ENCODE measurements around the gene ABHD17C.

The ABHD17C gene

DNA sequence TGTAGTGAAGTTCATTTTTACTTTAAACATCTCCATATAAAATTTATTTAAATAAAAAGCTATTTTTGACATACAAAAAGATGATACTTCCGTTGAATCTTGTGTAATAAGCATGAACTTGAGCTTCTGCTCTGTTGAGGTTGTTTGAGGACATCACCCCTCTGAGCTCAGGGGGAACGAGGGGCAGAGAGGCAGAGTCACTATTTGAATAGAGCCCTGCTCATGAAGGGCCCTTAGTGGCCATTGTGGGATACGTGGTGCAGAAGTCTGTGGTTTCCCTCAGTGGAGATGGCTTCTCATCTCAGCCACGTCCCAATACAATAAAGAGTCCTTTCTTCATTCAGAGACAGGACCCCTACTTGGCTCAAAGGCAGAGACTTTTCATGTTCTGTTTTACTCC is 94.7 kb downstream of the ABHD17C start:
- no peak for DNase-seq

DNA sequence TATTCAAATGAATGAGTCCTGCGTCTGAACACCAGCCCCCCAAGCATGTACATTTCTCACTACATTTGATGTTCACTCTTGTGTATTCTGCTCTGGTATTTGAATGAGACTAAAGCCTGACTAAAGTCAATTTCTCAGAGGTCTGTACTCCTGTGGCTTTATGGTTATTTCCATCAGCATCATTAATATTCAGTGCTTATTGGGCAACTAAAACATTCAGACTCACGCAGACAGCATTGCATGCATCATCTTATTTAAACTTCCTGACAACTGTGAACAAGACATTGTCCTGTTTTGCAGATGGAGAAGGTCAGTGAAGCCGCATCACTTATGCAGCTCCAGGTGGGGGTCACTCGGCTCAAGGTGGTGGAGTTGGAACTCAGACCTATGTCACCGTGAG is 95.1 kb downstream of the ABHD17C start:
- DNase-seq: no peak

DNA sequence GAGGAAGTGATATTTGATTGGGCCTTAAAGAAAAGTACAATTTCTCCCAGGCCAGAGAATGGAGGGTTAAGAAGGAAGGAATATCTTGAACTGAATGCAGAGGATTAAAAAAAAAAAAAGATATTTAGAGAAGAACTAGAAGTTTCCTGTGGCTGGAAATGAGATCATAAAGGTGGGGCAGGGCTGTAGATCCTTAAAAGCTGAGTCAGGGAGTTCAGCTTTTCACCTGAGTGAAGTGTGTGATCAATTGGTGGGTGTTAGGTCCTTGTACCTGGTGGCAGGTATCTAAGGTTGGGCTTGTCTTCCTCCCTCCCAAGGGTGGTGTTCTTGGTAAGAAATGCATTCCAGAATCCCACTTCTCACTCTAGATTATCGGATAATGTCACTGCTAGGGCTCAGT is 95.9 kb downstream of the ABHD17C start:
- DNase-seq: no peak

DNA sequence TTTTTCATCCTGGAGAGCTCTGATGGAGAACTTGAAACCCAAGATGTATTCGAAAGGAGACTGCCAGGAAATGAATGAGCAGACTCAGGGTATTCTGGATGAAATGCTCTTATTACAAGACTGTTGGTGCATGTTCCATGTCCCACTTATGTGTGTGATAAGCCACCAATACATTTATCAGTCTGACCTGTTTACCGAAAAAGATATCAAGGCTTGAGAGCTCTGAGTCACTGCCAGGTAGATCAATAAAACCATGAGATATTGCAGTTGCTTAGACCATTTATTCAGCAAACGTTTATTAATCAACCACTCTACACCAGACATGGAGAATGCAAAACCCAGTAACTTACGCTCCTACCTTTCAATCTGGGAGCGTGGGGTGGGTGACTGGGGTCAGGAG is 101.3 kb downstream of the ABHD17C start:
- DNase-seq: no peak

DNA sequence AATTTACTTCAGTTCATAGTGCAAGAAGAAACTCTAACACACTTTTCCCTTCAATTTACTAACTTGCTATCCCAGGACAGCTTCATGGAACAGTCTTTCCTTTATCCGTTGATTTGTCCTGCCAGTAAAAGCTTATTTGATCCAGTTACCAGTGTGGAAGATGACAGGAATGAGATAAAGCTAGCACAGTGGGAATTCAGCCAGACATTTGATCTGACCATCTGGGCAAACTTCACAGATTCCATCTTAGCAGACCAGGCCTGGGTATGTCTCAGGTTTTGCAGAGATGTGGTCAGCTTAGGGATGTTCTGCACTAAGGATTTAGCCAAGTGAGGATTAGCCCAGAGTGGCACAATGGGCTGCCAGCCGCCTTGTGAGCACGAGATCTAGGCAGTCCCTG is 103.8 kb downstream of the ABHD17C start:
- DNase-seq: no peak

DNA sequence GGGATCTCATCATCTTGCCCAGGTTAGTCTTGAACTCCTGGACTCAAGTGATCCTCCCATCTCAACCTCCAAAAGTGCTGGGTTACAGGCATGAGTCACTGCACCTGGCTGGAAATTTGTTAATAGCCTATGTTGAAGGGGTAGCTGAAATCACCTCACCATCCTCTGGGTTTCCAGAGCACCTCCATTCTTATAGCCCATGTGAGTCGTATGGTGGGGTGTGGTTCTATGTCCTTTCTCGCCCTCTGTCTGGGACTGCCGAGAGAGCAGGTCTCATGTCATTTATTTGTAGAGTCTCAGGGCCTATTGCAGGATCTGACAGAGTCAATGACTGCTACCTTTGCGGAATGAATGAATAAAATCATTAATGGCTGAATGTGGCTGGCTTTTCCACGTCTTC is 105.0 kb downstream of the ABHD17C start:
- DNase-seq: no peak

DNA sequence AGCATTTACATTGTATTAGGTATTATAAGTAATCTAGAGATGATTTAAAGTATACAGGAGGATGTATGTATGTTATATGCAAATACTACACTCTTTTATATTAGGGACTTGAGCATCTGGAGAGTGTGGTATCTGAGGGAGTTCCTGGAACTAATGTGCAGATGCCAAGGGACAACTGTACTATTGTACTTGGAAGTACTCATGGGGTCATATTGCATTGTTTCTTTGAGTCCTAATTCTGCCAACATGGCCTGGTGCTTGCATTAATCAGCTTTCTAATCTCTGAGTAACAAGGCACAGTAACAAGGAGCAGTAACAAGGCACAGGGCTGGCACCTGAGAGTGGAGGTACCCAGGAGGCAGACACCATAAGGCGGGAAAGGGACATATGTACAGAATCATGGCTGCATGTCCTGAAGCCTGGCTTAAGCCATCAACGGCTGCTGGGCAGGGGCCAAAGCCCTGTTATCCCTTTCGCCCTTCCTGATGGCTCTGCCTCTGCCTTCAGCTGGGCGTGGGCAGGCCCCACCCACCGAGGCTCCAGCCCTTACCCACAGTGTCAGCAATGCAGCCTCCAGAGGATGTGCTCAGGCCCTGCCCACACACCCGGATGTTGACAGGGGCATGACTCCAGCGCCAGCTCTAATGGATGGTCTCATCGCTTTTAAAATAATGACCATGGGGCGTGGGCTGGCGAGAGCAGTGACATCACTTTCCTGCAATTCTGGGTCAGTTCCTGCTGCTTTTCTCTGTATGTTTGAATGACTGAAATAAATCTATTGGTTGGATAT is 107.0 kb downstream of the ABHD17C start:
- no peak for DNase-seq

DNA sequence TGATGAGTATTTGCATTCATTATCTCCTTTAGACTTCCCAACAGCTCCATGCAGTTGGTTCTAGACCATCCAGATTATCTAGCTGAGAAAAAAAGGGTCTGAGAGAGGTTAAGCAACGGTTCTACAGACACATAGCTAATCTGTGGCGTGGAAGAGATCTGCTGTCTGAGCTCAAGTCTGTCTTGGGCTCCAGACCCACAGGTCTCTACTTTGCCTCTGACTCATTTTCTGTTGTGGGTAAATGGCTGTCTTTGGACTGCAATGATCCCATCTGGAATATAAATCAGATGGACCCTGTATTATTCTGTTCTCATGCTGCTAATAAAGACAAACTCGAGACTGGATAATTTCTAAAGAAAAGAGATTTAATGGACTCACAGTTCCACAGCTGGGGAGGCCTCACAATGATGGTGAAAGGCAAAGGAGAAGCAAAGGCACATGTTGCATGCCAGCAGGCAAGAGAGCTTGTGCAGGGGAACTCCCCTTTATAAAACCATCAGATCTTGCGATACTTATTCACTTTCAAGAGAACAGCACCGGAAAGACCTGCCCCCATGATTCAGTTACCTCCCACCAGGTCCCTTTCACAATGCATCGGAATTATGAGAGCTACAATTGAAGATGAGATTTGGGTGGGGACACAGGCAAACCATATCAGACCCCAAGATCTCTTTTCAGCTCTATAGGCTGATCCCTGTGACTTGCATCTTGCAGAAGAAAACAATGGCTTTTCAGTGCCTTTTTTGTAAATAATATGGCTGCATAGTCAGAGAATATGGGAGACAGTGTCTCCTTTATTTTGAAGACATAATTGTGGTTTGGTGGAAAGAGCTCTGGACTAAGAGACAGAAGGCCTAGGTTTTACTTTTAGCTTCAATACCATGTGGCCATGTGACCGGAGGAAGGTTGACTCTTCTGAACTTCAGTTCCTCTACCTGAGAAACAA is 108.7 kb downstream of the ABHD17C start:
- DNase-seq: no peak

DNA sequence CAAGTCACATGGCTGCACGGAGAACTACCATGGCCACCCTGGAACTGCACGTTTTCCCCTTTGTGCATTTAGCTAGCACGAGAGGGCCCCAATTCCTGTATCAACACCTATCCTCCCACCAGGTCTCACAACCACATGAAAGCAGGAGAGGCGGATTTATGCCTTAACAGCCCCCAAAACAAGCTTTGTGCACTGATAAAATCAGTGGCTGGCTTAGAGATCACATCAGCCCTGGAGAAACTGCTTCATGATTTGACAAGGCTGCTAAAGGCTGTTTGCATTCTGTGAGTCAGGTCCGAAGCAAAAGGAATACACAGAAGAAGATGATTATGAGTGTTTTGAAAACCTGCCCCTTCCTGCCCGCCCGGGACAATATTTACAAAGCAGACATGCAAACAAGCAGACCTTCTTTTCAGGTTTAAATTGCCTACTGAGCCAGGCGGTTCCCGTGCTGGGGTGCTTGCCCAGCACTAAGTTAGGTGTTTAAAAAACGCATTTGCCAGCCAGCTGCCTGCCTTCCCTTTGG is 109.9 kb downstream of the ABHD17C start:
- no peak for DNase-seq

Measured in central memory CD4-positive, alpha-beta T cell (primary cell).